ENCODE data around the gene ERVH48-1.
"Not testable (repeated sequence)": the region's sequence is repeated elsewhere in the genome, so short reads cannot be mapped to it uniquely, and the experiment has no call there.

ERVH48-1 gene

GRCh38 chr21:42971897-42972275 is 46.5 kb upstream of the ERVH48-1 start:
- no peak for DNase-seq
- Histone ChIP-seq H4K20me1 (ENCODE audit: insufficient read depth, low read length) (no peaks in the 10 kb centered on the region), H3K9me2 (replicated peaks; ENCODE audit: insufficient read depth, low read length) (no peaks in the 10 kb centered on the region), H3K4me3 (ENCODE audit: low read length) (no peak overlapping the region), H3F3A (ENCODE audit: insufficient read depth, low read length) (peaks cover 10% of the 10 kb centered on the region; the same call in 1 of the 2 replicates), H3K9ac (ENCODE audit: low read length) (no peak overlapping the region), H3K36me3 (replicated peaks; ENCODE audit: insufficient read depth, low read length) (no peaks in the 10 kb centered on the region), H3K9me3 (replicated peaks; ENCODE audit: insufficient read depth, low read length) (no peaks in the 10 kb centered on the region), H3K4me2 (ENCODE audit: low read depth, low read length) (no peak overlapping the region), H3K4me1 (ENCODE audit: low read length) (peaks cover 15% of the 10 kb centered on the region), H3K27me3 (replicated peaks; ENCODE audit: insufficient read depth, low read length) (no peaks in the 10 kb centered on the region), H3K27ac (ENCODE audit: low read length) (no peak overlapping the region), H3K79me2 (ENCODE audit: low read length) (peaks cover 18% of the 10 kb centered on the region), H2AFZ (ENCODE audit: low read length) (no peak overlapping the region)
- TF ChIP-seq EZH2phosphoT487 (IDR thresholded peaks at IDR 0.05; ENCODE audit: low read length) (no peak), EZH2 (optimal IDR thresholded peaks at IDR 0.05; ENCODE audit: low read depth, low read length) (no peak)
- TF ChIP-seq, protein P1, sequence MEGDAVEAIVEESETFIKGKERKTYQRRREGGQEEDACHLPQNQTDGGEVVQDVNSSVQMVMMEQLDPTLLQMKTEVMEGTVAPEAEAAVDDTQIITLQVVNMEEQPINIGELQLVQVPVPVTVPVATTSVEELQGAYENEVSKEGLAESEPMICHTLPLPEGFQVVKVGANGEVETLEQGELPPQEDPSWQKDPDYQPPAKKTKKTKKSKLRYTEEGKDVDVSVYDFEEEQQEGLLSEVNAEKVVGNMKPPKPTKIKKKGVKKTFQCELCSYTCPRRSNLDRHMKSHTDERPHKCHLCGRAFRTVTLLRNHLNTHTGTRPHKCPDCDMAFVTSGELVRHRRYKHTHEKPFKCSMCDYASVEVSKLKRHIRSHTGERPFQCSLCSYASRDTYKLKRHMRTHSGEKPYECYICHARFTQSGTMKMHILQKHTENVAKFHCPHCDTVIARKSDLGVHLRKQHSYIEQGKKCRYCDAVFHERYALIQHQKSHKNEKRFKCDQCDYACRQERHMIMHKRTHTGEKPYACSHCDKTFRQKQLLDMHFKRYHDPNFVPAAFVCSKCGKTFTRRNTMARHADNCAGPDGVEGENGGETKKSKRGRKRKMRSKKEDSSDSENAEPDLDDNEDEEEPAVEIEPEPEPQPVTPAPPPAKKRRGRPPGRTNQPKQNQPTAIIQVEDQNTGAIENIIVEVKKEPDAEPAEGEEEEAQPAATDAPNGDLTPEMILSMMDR (IDR thresholded peaks at IDR 0.05; ENCODE audit: low read length), result no peak

DNA sequence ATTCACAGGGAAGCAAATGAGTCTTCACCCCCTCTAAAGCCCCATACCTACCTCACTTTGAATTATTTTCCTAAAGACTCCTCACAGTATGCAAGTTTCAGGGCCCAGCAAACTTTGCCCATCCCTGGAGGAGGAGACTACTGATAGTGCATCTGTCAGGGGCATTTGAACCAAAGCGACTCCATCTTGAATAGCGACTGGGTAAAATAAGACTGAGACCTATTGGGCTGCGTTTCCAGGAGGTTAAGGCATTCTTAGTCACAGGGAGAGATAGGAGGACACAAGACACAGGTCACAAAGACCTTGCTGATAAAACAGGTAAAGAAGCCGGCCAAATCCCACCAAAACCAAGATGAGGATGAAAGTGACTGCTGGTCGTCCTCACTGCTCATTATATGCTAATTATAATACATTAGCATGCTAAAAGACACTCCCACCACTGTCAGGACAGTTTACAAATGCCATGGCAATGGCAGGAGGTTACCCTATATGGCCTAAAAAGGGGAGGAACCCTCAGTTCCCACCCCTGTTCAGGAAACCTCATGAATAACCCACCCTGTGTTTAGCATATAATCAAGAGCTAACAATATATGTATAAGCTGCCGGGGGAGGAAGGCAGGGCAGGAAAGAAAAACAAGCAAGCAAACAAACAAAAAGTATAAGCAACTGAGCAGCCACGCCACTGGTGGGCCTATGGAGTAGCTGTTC is 45.7 kb upstream of the ERVH48-1 start:
- Histone ChIP-seq H3K27me3 (replicated peaks; ENCODE audit: insufficient read depth, low read length) (no peaks in the 10 kb centered on the region), H3K4me1 (ENCODE audit: low read length) (peaks cover 11% of the 10 kb centered on the region), H3K9me2 (replicated peaks; ENCODE audit: insufficient read depth, low read length) (no peaks in the 10 kb centered on the region), H3F3A (ENCODE audit: insufficient read depth, low read length) (peaks cover 8% of the 10 kb centered on the region; the same call in 1 of the 2 replicates), H3K36me3 (replicated peaks; ENCODE audit: insufficient read depth, low read length) (no peaks in the 10 kb centered on the region), H4K20me1 (ENCODE audit: insufficient read depth, low read length) (no peaks in the 10 kb centered on the region), H3K9ac (ENCODE audit: low read length) (no peak overlapping the region), H3K79me2 (ENCODE audit: low read length) (peaks cover 10% of the 10 kb centered on the region), H3K9me3 (replicated peaks; ENCODE audit: insufficient read depth, low read length) (no peaks in the 10 kb centered on the region), H3K4me2 (ENCODE audit: low read depth, low read length) (no peak overlapping the region), H2AFZ (ENCODE audit: low read length) (no peak overlapping the region), H3K4me3 (ENCODE audit: low read length) (no peak overlapping the region), H3K27ac (ENCODE audit: low read length) (no peak overlapping the region)
- no peak for TF ChIP-seq EZH2 (optimal IDR thresholded peaks at IDR 0.05; ENCODE audit: low read depth, low read length)
- no peak for TF ChIP-seq EZH2phosphoT487 (IDR thresholded peaks at IDR 0.05; ENCODE audit: low read length)
- TF ChIP-seq, protein P1 (IDR thresholded peaks at IDR 0.05; ENCODE audit: low read length), result no peak
- DNase-seq, result no peak

GRCh38 chr21:42969193-42969600 is 43.8 kb upstream of the ERVH48-1 start:
- Histone ChIP-seq H3K27me3 (replicated peaks; ENCODE audit: insufficient read depth, low read length) (no peaks in the 10 kb centered on the region), H3K79me2 (ENCODE audit: low read length) (no peaks in the 10 kb centered on the region), H3K9me3 (replicated peaks; ENCODE audit: insufficient read depth, low read length) (no peaks in the 10 kb centered on the region), H3F3A (ENCODE audit: insufficient read depth, low read length) (no peaks in the 10 kb centered on the region), H4K20me1 (ENCODE audit: insufficient read depth, low read length) (no peaks in the 10 kb centered on the region), H3K4me1 (ENCODE audit: low read length) (peaks cover 5% of the 10 kb centered on the region), H2AFZ (ENCODE audit: low read length) (no peak overlapping the region), H3K36me3 (replicated peaks; ENCODE audit: insufficient read depth, low read length) (no peaks in the 10 kb centered on the region), H3K9me2 (replicated peaks; ENCODE audit: insufficient read depth, low read length) (no peaks in the 10 kb centered on the region), H3K4me2 (ENCODE audit: low read depth, low read length) (no peak overlapping the region), H3K9ac (ENCODE audit: low read length) (no peak overlapping the region), H3K27ac (ENCODE audit: low read length) (no peak overlapping the region), H3K4me3 (ENCODE audit: low read length) (no peak overlapping the region)
- no peak for DNase-seq
- TF ChIP-seq, protein P1 (IDR thresholded peaks at IDR 0.05; ENCODE audit: low read length), result no peak
- no peak for TF ChIP-seq EZH2 (optimal IDR thresholded peaks at IDR 0.05; ENCODE audit: low read depth, low read length)
- TF ChIP-seq EZH2phosphoT487 (IDR thresholded peaks at IDR 0.05; ENCODE audit: low read length), result no peak

- not testable (repeated sequence) for H3K9ac ChIP-seq (ENCODE audit: low read length); H3K4me2 ChIP-seq (ENCODE audit: low read depth, low read length); H3K4me1 ChIP-seq (ENCODE audit: low read length); H3K79me2 ChIP-seq (ENCODE audit: low read length); H3K27ac ChIP-seq (ENCODE audit: low read length); H3K9me2 ChIP-seq (replicated peaks; ENCODE audit: insufficient read depth, low read length); H3K36me3 ChIP-seq (replicated peaks; ENCODE audit: insufficient read depth, low read length); H4K20me1 ChIP-seq (ENCODE audit: insufficient read depth, low read length); H2AFZ ChIP-seq (ENCODE audit: low read length); H3K9me3 ChIP-seq (replicated peaks; ENCODE audit: insufficient read depth, low read length); H3F3A ChIP-seq (ENCODE audit: insufficient read depth, low read length); H3K27me3 ChIP-seq (replicated peaks; ENCODE audit: insufficient read depth, low read length); H3K4me3 ChIP-seq (ENCODE audit: low read length); DNase-seq
These were observed 42.2 kb upstream of the ERVH48-1 start for GRCh38 chr21:42967616-42968015.

Data from MM.1S (cell line).